ENCODE results near the gene BRINP3.

Gene BRINP3

GRCh38 chr1:190119683-190120082 lies 358.0 kb downstream of the BRINP3 start:
- TF ChIP-seq, protein P1, sequence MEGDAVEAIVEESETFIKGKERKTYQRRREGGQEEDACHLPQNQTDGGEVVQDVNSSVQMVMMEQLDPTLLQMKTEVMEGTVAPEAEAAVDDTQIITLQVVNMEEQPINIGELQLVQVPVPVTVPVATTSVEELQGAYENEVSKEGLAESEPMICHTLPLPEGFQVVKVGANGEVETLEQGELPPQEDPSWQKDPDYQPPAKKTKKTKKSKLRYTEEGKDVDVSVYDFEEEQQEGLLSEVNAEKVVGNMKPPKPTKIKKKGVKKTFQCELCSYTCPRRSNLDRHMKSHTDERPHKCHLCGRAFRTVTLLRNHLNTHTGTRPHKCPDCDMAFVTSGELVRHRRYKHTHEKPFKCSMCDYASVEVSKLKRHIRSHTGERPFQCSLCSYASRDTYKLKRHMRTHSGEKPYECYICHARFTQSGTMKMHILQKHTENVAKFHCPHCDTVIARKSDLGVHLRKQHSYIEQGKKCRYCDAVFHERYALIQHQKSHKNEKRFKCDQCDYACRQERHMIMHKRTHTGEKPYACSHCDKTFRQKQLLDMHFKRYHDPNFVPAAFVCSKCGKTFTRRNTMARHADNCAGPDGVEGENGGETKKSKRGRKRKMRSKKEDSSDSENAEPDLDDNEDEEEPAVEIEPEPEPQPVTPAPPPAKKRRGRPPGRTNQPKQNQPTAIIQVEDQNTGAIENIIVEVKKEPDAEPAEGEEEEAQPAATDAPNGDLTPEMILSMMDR (IDR thresholded peaks at IDR 0.05; ENCODE audit: low read depth, low read length): no peak
- no peak overlapping the region for H3K4me3 ChIP-seq (ENCODE audit: low read depth, low read length)
- DNase-seq (ENCODE audit: low read depth, low spot score): no peak
- in situ Hi-C loops (cut with HindIII; ENCODE audit: low sequenced_read_pairs): no loop called here

- in situ Hi-C loops (cut with HindIII; ENCODE audit: low sequenced_read_pairs): no loop called here
Observed at GRCh38 chr1:190116921-190117320, 360.7 kb downstream of the BRINP3 start.

DNA sequence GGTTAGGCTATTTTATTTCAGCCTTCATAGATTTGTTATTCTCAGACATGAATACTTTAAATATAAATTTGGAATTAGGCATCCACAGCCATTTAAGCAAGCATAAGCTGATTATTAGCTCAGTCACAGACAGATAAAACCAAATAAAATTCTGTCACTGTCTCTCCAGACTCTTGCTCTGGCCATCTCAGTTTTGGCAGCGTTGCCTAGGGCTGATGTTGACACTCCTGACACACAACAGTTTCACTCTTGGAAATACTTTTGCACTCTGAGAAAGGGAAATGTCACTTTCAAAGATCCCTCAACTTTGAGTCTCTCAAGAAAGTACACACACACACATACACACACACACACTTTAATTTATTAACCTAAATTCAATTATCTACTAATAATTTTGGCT lies 372.7 kb downstream of the BRINP3 start:
- no peak overlapping the region for H3K4me3 ChIP-seq (ENCODE audit: low read depth, low read length)
- TF ChIP-seq, protein P1 (IDR thresholded peaks at IDR 0.05; ENCODE audit: low read depth, low read length): no peak
- no peak for DNase-seq (ENCODE audit: low read depth, low spot score)
- in situ Hi-C loops (cut with HindIII; ENCODE audit: low sequenced_read_pairs): no loop called here

More at GRCh38 chr1:190116921-190117320, 360.7 kb downstream of the BRINP3 start:
- no peak overlapping the region for H3K4me3 ChIP-seq (ENCODE audit: low read depth, low read length)
- TF ChIP-seq, protein P1 (IDR thresholded peaks at IDR 0.05; ENCODE audit: low read depth, low read length): no peak
- DNase-seq (ENCODE audit: low read depth, low spot score): no peak

DNA sequence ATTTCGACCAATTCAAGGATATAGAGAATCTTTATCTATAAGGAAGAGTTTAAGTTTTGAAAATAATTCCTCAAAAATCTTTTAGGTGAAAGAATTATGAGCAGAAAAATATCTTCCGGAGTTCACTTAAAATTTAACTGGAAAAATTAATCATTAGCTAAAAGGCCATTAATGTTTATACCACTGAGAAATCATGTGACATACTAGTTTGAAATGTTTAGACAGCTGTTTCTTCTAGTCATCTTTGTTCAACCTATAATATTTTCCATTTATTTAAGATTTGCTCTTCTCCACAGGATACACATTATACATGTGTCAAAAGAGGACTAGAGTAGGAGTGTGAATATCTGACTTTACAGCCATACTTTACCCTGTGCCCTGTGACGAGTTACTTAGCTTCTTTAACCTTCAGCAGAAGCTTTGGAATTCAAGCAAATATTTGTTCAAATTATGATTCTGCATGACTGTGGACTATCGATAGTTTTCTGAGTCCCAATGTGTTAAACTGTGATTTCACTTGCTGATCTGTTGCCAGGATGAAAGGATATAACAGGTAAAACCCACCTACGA lies 374.8 kb downstream of the BRINP3 start:
- TF ChIP-seq, protein P1 (IDR thresholded peaks at IDR 0.05; ENCODE audit: low read depth, low read length): no peak
- DNase-seq (ENCODE audit: low read depth, low spot score): no peak
- in situ Hi-C loops (cut with HindIII; ENCODE audit: low sequenced_read_pairs): no loop called here
- no peak overlapping the region for H3K4me3 ChIP-seq (ENCODE audit: low read depth, low read length)

- TF ChIP-seq, protein P1 (IDR thresholded peaks at IDR 0.05; ENCODE audit: low read depth, low read length): no peak
- in situ Hi-C loops (cut with HindIII; ENCODE audit: low sequenced_read_pairs): no loop called here
Observed at GRCh38 chr1:190101756-190102155, 375.9 kb downstream of the BRINP3 start.

DNA sequence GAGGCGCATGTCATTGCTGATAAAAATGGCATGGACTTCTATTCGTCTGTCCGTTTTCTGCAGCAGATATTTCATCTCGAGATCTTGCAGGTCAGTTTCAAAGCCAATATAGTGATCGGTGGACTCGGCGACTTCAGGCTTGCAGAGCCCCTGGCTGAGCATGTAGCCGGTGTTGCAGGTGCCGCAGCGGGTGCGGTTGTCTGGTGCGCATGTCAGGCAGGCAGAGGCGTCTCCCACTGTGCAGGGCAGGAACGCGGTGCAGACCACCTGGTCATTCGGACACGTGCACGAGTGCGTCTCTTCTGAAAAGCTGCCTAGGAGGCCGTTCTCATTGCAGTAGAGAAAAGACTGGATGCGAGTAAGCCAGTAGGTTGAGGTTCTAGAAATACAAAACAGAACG lies 378.9 kb downstream of the BRINP3 start:
- no peak overlapping the region for H3K4me3 ChIP-seq (ENCODE audit: low read depth, low read length)
- DNase-seq (ENCODE audit: low read depth, low spot score): no peak
- in situ Hi-C loops (cut with HindIII; ENCODE audit: low sequenced_read_pairs): no loop called here
- TF ChIP-seq, protein P1 (IDR thresholded peaks at IDR 0.05; ENCODE audit: low read depth, low read length): no peak

More at GRCh38 chr1:190101756-190102155, 375.9 kb downstream of the BRINP3 start:
- H3K4me3 ChIP-seq (ENCODE audit: low read depth, low read length): no peak overlapping the region
- no peak for DNase-seq (ENCODE audit: low read depth, low spot score)
